Adrenal gland (tissue), 5 donors: Measurements from ENCODE around the gene PIAS4.

Experiments
- POLR2A ChIP-seq, 2 donors: fragments of 450-650 bp; IDR thresholded peaks; one replicate each; pipeline ENCODE4 v1.6.1; 2017; ENCODE audit warnings: antibody characterized with exemption in 2 of 2, mild to moderate bottlenecking in 2 of 2, moderate library complexity in 1 of 2
- TF ChIP-seq, protein P1 (sequence below), 6 experiments: fragments of 450-650 bp in 4 of 6; fragments of 200-600 bp in 2 of 6; sonication (generic) in 1 of 6; IDR thresholded peaks; 1 replicate in 5 of 6; 2 replicates in 1 of 6; pipeline versions ENCODE4 v1.5.1 to v1.8.0; 2016 to 2021; ENCODE audit warnings: antibody characterized with exemption in 6 of 6, mild to moderate bottlenecking in 2 of 6, moderate library complexity in 1 of 6
- donor health status: DM: no; HTN: no; CAD: no.

DNA sequence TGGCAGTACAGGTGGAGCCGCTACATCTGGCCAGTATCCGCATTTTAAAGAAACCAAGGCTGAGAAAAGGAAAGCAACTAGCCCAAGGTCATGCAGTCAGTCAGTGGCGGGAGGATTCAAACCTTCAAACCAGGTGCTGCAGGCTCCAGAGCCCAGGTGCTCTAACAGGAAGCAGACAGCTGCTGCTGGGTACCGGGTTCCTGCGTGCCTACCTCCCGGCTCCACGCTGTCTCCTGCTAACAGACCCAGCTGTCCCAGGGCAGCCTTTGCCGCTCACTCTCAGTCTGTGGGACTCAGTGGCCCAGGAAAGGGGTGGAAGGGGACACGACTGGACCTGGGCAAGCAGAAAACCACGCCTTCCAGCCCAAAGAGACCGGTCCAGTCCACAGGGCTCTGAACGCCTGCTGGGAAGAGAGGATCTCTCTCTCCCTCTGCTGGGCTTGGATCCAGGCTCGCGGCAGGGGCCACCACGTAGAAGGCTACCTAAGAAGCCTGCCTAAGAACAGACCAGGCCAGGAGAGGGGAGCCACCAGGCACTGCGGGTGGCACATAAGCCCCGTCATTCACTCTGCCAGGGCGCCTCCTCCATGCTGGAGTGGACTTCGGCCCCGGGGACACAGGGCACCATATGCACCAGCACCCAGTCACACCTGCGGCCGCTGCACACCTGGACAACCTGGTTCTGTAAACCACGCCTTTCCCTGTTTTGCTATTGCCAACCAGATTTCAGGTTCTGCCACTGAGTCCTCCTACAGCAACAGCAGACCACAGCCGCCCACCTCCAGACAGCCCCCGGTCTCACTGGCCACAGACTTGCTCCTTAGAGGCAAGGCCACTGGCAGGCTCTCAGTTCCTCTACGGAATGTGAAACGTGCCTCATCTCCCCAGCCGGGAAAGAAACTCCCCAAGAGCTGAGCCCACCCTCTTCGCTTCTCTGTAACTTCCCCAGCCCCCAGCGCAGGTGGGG, 41.2 kb upstream of the PIAS4 start:
- TF ChIP-seq, protein P1, sequence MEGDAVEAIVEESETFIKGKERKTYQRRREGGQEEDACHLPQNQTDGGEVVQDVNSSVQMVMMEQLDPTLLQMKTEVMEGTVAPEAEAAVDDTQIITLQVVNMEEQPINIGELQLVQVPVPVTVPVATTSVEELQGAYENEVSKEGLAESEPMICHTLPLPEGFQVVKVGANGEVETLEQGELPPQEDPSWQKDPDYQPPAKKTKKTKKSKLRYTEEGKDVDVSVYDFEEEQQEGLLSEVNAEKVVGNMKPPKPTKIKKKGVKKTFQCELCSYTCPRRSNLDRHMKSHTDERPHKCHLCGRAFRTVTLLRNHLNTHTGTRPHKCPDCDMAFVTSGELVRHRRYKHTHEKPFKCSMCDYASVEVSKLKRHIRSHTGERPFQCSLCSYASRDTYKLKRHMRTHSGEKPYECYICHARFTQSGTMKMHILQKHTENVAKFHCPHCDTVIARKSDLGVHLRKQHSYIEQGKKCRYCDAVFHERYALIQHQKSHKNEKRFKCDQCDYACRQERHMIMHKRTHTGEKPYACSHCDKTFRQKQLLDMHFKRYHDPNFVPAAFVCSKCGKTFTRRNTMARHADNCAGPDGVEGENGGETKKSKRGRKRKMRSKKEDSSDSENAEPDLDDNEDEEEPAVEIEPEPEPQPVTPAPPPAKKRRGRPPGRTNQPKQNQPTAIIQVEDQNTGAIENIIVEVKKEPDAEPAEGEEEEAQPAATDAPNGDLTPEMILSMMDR (IDR thresholded peaks at IDR 0.05), result no peak
- TF ChIP-seq POLR2A (IDR thresholded peaks at IDR 0.05), result no peak
